Measurements from ENCODE around the gene UNC13A. TPM values are rescaled to one million over a fixed set of nuclear protein-coding genes. Genes with fewer than 3 reads are reported as not detected.

UNC13A gene
- total and polyA plus RNA-seq, 12 donors: 0.57 to 9.7 (median 1.8) TPM

DNA sequence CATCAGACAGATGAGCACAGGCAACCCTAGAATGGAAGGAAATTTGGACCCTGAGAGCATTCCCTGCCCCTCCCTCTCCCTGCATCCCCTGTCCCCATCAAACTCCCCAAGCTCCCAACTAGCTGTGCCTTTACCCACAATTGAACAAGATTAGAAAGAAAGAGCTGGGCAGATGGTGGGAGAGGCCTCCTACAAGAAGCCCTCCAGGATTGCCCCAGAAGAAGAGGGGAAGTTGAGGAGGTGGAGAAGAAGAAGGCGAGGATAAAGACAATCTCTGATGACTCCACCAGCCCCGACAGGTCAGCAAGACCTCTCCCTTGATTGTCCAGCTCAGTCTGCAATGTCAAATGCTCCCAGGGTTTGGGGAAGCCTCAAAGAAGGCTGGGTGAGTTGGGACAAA lies 11.9 kb downstream of the UNC13A start:
- Histone ChIP-seq H3K4me3 (no peak overlapping the region), H3K27ac (no peak overlapping the region), H3K4me1 (replicated peaks in 1 of 2) (peaks cover 5 to 7% of the 10 kb centered on the region in 2 donors), H3K9me3 (replicated peaks in 1 of 3) (no peaks in the 10 kb centered on the region), H3K36me3 (replicated peaks in 1 of 2) (no peaks in the 10 kb centered on the region), H3K27me3 (no peaks in the 10 kb centered on the region)
- DNase-seq: no peak
- intact Hi-C loops (cut with DNase I): no loop called here
- TF ChIP-seq, protein P1, sequence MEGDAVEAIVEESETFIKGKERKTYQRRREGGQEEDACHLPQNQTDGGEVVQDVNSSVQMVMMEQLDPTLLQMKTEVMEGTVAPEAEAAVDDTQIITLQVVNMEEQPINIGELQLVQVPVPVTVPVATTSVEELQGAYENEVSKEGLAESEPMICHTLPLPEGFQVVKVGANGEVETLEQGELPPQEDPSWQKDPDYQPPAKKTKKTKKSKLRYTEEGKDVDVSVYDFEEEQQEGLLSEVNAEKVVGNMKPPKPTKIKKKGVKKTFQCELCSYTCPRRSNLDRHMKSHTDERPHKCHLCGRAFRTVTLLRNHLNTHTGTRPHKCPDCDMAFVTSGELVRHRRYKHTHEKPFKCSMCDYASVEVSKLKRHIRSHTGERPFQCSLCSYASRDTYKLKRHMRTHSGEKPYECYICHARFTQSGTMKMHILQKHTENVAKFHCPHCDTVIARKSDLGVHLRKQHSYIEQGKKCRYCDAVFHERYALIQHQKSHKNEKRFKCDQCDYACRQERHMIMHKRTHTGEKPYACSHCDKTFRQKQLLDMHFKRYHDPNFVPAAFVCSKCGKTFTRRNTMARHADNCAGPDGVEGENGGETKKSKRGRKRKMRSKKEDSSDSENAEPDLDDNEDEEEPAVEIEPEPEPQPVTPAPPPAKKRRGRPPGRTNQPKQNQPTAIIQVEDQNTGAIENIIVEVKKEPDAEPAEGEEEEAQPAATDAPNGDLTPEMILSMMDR (IDR thresholded peaks at IDR 0.05): no peak
- TF ChIP-seq POLR2A (IDR thresholded peaks at IDR 0.05): no peak
- WGBS, 4 donors: 0 to 59% (median 44%) methylated on average over 1 to 2 of the region's 2 CpGs

DNA sequence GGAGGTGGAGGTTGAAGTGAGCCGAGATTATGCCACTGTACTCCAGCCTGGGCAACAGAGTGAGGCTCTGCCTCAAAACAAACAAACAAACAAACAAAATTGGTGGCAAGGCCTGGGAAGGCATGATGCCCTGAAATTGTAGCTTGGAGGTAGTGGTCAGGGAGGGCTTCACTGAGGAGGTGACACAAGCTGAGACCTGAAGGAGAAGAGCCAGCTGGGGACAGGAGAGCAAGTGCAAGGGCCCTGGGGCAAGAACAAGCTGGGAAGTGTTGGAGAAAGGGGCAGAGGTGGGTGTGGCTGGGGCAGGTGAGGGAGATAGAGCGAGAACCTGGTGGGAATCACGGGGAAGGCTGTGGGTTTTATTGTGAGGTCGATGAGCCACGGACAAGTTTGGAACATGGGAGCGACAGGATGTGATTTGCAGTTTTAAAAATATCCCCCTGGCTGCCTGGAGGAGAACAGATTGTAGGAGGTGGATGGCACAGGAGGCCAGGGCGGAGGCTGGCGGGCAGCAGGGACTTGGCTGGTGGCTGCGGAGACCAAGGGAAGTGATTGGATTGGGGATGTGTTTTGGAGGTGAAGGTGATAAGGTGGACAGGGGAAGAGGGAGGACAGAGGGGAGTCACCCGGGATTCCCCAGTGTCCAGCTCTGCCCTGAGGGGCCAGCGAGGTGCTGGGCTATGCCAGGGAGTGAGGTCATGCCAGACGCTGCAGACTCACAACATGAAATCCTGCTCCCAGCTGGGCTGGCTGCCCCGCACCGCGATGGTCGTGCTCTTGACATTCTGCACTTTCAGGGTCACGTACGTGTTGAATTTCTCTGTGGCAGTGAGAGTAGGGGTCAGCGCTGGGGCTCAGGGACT lies 14.0 kb downstream of the UNC13A start:
- Histone ChIP-seq H3K27ac (no peak overlapping the region), H3K4me1 (replicated peaks in 1 of 2) (no peaks in the 10 kb centered on the region), H3K27me3 (no peaks in the 10 kb centered on the region), H3K36me3 (replicated peaks in 1 of 2) (no peaks in the 10 kb centered on the region), H3K4me3 (no peak overlapping the region), H3K9me3 (replicated peaks in 1 of 3) (no peaks in the 10 kb centered on the region)
- no peak for DNase-seq
- TF ChIP-seq, protein P1 (IDR thresholded peaks at IDR 0.05): no peak
- TF ChIP-seq POLR2A (IDR thresholded peaks at IDR 0.05): no peak
- intact Hi-C loops (cut with DNase I): no loop called here
- WGBS, 4 donors: 41 to 55% (median 50%) methylated on average over 18 to 19 of the region's 19 CpGs

DNA sequence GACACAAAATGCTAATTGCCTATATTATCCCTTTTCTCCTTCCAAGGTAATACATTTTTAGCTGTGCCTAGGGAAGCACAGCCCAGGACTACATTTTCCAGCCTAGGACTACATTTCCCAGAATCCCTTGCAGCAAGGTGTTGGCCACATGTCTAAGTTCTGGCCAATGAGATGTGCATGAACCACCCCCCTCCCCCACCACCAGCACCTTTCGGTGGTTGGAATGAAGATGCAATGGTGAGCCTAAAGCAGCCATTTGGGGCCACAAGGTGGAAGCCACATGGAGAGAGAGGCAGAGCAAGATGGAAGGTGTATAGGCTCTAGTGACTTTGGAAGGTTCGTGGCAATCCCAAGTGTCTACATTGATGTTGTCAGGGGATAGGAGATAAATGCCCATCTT lies 16.2 kb downstream of the UNC13A start:
- peak in 2 of 7 donors; percentile 14 to 34 for DNase-seq
- TF ChIP-seq, protein P1 (IDR thresholded peaks at IDR 0.05): no peak
- no peak for TF ChIP-seq POLR2A (IDR thresholded peaks at IDR 0.05)
- H3K27ac ChIP-seq: no peak overlapping the region
- WGBS, 4 donors: 73 to 86% (median 79%) methylated on average over 2 of the region's 2 CpGs
- intact Hi-C loops (cut with DNase I): no loop called here
- H3K27me3 ChIP-seq: no peaks in the 10 kb centered on the region
- no peaks in the 10 kb centered on the region for H3K4me1 ChIP-seq (replicated peaks in 1 of 2)
- no peaks in the 10 kb centered on the region for H3K9me3 ChIP-seq (replicated peaks in 1 of 3)
- no peaks in the 10 kb centered on the region for H3K36me3 ChIP-seq (replicated peaks in 1 of 2)
- no peak overlapping the region for H3K4me3 ChIP-seq

DNA sequence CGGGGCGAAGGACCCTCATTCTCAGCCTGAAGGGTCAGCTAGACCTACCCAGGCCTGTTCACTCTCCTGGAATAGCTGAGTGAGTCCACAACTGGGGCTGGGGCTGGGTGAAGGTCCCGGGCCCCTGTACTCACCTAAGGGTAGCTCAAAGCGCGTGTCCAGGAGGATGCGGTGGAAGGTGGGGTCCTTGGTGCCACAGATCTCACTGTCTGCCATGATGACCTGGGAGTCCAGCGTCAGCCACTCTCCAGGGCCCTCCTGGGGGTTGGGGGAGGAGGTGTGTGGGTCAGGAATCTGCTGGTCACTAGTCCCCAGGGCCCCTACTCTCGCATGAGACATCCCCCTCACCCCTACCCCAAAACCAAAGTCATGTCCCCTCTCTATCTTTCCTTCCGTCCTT lies 18.7 kb downstream of the UNC13A start:
- WGBS, 4 donors: 68 to 87% (median 82%) methylated on average over 4 to 9 of the region's 9 CpGs
- intact Hi-C loops (cut with DNase I): no loop called here
- TF ChIP-seq, protein P1 (IDR thresholded peaks at IDR 0.05): no peak
- TF ChIP-seq POLR2A (IDR thresholded peaks at IDR 0.05): no peak
- Histone ChIP-seq H3K9me3 (replicated peaks in 1 of 3) (no peaks in the 10 kb centered on the region), H3K27me3 (no peaks in the 10 kb centered on the region), H3K4me1 (replicated peaks in 1 of 2) (no peaks in the 10 kb centered on the region), H3K4me3 (no peak overlapping the region), H3K27ac (no peak overlapping the region), H3K36me3 (replicated peaks in 1 of 2) (no peaks in the 10 kb centered on the region)
- DNase-seq: no peak

Data from adrenal gland (tissue), 12 donors.